Superior temporal gyrus (tissue), 1 donor: ENCODE data around the gene STAG1.
A peak's percentile ranks its signal among the peaks of the same experiment; 100 is the strongest.
"Not testable (repeated sequence)": the region's sequence is repeated elsewhere in the genome, so short reads cannot be mapped to it uniquely, and the experiment has no call there.

Source experiments
- DNase-seq: peaks from one replicate; pipeline ENCODE4 v3.0.0-alpha.2; 2016; ENCODE audit errors: extremely low spot score

The STAG1 gene

DNA sequence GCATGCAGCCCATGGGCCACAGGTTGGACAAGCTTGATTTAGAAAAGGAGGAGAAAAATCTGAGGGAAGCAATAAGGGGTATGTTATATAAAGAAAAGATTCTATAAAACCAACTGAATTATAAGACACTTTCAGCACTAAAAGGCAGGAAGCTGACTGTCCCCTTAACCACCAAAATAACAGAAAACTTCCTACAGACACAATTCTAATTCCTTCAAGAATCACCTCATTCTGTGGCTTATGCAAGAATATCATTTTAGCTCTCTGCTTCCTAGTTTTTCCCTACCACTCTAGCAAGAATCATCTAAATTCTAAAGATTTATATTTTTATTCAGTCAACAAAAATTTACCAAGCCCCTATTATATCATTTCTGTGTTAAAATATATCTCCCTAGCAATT is 6.3 kb downstream of the STAG1 start:
- no peak for DNase-seq

DNA sequence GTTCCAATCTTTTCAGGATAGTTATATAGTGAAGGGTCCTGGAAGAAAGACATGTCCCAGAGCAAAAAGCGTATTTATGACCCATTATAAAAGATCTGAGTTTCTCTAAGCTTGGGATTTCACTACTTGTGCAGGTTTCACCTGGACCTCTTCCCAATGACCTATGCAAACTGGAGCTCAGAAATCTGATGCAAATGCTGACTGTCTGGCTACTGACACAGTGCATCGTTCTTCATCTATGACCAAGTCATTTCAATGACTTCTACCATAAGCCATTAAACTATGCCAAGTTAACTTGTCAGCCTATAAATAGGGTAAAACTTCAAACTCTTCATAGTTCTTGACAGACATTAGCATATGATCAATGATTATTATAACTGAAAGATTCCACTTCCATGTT is 11.1 kb downstream of the STAG1 start:
- no peak for DNase-seq

DNA sequence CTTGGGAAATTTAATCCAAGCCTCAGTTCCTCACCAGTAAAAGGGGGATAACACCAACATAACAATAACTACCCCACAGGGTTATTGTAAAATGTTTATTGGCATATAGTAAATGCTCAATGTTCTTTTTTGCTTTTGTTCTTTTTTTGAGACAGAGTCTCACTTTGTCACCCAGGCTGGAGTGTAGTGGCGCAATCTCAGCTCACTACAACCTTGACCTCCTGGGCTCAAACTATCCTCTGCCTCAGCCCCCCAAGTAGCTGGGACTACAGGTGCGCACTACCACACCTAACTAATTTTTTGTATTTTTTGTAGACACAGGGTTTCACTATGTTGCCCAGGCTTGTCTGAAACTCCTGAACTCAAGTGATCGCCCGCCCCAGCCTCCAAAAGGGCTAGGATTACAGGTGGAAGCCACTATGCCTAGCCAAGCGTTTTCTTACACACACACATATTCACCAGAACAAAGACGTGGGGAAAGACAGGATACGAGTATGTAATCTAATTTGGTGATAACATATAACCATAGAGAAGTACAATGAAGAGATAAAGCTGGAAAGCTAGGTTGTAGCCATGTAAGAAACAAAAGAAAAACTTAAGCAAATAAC is 11.7 kb downstream of the STAG1 start:
- DNase-seq, result no peak

GRCh38 chr3:136736950-136737349 is 15.2 kb downstream of the STAG1 start:
- not testable (repeated sequence) for DNase-seq

DNA sequence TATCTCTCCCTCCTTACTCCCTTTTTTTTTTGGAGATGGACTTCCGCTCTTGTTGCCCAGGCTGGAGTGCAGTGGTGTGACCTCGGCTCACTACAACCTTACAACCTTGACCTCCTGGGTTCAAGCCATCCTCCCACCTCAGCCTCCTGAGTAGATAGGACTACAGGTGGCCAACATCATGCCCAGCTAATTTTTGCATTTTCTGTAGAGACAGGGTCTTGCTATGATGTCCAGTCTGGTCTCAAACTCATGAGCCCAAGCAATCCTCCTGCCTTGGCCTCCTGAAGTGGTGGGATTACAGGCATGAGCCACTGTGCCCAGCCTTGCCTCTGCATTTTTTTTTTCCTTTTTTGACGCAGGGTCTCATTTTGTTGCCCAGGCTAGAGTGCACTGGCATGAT is 17.1 kb downstream of the STAG1 start:
- DNase-seq, result no peak

DNA sequence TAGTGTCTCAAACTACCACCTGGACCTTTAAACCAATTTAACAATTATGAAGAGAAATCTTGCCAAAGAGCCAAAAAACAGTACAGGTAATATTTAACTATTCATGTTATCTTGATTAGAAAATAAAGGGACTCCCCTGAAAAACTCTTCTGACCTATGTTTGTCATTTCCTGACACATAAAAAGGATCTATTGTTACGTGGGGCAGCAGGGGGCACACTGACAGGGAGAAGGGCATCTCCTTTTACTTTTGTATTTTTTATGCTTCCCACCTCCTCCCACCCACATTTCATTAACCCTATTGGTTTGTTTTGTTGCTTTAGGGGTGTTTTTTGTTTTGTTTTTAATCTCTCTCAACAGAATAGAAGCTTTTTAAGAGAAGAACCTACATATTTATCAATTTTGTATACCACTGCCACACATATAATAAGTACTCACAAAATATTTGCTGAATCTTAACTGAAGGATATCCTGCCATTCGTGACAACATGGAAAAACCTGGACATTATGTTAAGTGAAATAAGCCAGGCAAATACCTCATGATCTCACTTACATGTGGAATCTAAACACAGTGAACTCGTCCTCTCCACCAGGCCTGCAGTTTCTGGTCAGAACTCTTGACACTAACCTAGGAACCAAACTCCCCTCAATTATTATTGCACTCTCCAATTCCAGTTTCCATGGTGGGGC is 17.7 kb downstream of the STAG1 start:
- DNase-seq, result no peak

- peak; percentile 54 for DNase-seq
Measured at GRCh38 chr3:136733317-136733833, 18.8 kb downstream of the STAG1 start.

GRCh38 chr3:136731274-136731884 is 20.8 kb downstream of the STAG1 start:
- peak; percentile 27 for DNase-seq

DNA sequence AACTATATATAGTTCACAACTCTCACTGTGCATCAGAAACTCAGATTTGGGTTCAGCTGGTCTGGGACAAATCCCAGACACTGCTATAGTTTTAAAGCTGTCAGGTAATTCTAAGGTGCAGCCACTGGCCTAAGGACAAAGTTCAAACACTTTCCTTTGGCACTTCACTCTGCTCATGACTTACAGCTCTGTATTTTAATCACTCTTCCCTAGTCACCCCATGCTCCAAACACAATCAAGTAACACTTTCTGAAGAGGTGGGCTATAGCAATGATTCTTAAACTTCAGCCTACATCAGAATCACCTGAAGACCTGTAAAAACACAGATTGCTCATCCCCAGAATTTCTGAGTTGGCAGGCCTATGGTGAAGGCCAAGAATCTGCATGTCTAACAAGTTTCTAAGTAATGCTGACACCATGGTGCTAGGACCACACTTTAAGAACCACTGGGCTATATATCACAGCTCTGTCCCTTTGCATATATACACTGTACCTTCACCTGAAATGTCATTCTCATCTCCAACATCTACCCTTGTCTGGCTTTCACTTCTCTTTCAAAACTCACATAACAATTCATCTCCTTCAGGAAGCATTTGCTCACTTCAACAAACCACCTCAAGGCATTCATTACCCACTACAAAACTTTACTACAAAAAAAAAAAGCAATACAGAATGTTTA is 21.4 kb downstream of the STAG1 start:
- no peak for DNase-seq

- DNase-seq, result peak; percentile 45
Measured at GRCh38 chr3:136728918-136729317, 23.3 kb downstream of the STAG1 start.

DNA sequence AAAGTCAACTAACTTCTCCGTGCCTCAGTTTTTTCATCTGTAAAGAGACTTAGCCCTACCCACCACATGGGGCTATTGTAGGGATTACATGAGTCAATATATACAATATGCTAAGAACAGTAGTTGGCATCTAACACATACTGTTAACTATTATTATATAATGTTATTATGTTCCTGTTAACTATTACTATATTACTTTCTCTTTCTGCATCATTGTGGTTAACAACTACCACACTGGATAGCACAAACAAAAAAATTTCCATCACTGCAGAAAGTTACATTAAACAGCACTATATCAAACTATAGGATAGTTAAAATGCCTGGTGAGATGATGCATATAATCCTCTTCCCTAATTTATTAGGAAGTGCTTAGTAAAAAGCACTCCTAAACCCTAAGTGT is 23.7 kb downstream of the STAG1 start:
- DNase-seq, result no peak

GRCh38 chr3:136725468-136725867 is 26.7 kb downstream of the STAG1 start:
- DNase-seq, result no peak

- not testable (repeated sequence) for DNase-seq
Measured at GRCh38 chr3:136722916-136723315, 29.3 kb downstream of the STAG1 start.

DNA sequence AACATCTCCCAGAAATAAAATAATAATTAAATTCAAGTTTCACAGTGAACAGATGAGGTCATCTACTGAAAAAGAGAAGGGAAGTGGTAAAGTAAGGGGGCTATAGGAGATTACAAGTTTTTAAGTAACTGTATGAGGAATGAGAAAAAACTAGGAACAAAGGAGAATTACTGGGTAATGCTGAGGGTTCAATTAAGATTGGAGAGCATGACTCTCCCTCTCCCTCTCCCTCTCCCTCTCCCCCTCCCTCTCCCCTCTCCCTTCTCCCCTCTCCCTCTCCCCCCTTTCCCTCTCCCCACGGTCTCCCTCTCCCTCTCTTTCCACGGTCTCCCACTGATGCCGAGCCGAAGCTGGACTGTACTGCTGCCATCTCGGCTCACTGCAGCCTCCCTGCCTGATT is 29.8 kb downstream of the STAG1 start:
- not testable (repeated sequence) for DNase-seq

GRCh38 chr3:136720091-136720490 is 32.1 kb downstream of the STAG1 start:
- DNase-seq, result no peak

GRCh38 chr3:136716629-136717028 is 35.5 kb downstream of the STAG1 start:
- DNase-seq, result peak; percentile 9

DNA sequence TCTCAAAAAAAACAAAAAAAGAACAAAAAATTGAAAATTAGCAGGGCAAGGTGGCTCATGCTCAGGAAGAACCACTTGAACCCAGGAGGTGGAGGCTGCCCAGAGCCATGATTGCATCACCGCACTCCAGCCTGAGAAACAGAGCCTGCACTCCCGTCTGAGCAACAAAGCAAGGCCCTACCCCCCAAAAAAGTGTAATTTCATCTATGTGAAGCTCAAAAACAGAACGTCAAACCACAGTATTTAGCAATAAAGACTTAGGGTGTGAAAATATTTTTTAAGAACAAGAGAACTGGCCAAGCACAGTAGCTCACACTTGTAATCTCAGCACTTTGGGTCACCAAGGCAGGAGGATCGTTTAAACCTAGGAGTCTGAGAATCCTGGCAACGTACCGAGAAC is 38.2 kb downstream of the STAG1 start:
- DNase-seq, result no peak

GRCh38 chr3:136712941-136713340 is 39.2 kb downstream of the STAG1 start:
- no peak for DNase-seq

DNA sequence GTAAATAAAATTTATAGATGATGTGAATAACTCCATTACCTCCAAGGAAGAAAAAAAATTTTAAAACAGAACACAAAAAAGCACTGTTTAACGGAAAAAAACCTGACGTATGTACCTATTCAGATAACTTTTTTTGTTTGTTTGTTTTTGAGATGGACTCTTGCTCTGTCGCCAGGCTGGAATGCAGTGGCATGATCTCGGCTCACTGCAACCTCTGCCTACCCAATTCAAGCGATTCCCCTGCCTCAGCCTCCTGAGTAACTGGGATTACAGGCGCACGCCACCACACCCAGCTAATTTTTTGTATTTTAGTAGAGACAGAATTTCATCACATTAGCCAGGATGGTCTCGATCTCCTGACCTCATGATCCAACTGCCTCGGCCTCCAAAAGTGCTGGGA is 40.3 kb downstream of the STAG1 start:
- DNase-seq, result not testable (repeated sequence)

DNA sequence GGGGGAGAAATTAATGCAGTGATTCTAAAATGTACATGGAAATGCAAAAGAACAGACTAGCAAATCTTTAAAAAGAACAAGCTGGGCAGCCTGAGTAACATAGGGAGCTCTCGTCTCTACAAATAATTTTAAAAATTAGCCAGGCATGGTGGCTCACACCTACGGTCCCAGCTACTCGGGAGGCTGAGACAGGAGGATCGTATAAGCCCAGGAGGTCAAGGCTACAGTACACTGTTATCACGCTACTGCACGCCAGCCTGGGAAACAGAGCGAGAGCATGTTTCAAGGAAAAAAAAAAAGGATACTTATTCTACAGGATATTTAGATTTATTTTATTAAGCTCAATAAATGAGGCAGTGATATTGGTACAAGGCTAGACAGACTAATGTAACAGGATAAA is 40.9 kb downstream of the STAG1 start:
- DNase-seq, result no peak

GRCh38 chr3:136709775-136710174 is 42.4 kb downstream of the STAG1 start:
- not testable (repeated sequence) for DNase-seq

DNA sequence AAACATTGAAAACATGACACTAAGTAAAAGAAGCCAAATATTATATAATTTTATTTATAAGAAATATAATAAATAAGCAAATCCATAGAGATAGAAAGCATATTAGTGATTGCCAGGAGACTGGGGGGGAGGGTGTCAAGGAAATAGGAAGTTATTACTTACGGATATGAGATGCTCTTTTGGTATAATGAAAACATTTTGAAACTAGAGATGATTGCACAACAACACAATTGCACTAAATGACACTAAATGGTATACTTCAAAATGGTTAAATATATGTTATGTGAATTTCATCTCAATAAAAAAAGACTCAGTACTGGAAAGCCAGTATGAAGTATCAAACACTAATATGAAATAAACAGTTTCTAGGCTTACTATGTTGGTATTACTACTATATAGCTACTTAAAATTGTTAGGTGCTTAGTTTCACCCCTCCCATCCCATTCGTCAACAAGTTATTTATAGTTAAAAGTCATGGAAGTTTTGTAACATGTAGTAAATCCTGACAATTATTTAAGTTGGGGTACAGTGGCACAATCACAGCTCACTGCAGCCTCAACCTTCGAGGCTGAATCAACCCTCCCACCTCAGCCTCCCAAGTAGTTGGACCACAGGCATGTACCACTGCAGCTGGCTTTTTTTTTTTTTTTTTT is 43.7 kb downstream of the STAG1 start:
- no peak for DNase-seq
